Effector memory CD4-positive, alpha-beta T cell (primary cell): ENCODE results near the gene PHGDH.
A peak's percentile ranks its signal among the peaks of the same experiment; 100 is the strongest.

Experiments
- DNase-seq, 3 donors: peaks; one replicate each; pipeline ENCODE4 v3.0.0-alpha.2; 2020
- H3K27ac ChIP-seq: 2 replicates; pipeline ENCODE4 v1.7.0; 2013; ENCODE audit warnings: mild to moderate bottlenecking, low read length, moderate library complexity; ENCODE audit not compliant: insufficient read depth, poor library complexity, severe bottlenecking
- H3K27me3 ChIP-seq: replicated peaks from 2 replicates; pipeline ENCODE4 v1.7.0; 2013; ENCODE audit warnings: mild to moderate bottlenecking, low read length; ENCODE audit not compliant: insufficient read depth, control insufficient read depth, poor library complexity, severe bottlenecking
- H3K36me3 ChIP-seq: 2 replicates; pipeline ENCODE4 v1.7.0; 2013; ENCODE audit warnings: mild to moderate bottlenecking, low read length, moderate library complexity; ENCODE audit not compliant: control insufficient read depth, insufficient read depth
- H3K4me1 ChIP-seq: 2 replicates; pipeline ENCODE4 v1.7.0; 2013; ENCODE audit warnings: low read length, mild to moderate bottlenecking; ENCODE audit not compliant: control insufficient read depth, insufficient read depth, poor library complexity, severe bottlenecking
- H3K4me3 ChIP-seq: 2 replicates; pipeline ENCODE4 v1.7.0; 2013; ENCODE audit warnings: low read length, low read depth, mild to moderate bottlenecking; ENCODE audit not compliant: insufficient read depth, poor library complexity, severe bottlenecking
- H3K9me3 ChIP-seq: 2 replicates; pipeline ENCODE4 v1.7.0; 2013; ENCODE audit warnings: mild to moderate bottlenecking, low read length, moderate library complexity; ENCODE audit not compliant: control insufficient read depth
- total RNA-seq, 3 donors: gene quantifications; one replicate each; lab custom pipeline; 2026; lab: John Stamatoyannopoulos, UW

Gene PHGDH
- total RNA-seq = 0.09 to 2.9 (median 0.35) reads per million in 3 donors

- peak within 1 kb of the TSS; percentile 59 for H3K4me3 ChIP-seq
- H3K36me3 ChIP-seq = no peaks in the 10 kb centered on the region
- no peaks in the 10 kb centered on the region for H3K27me3 ChIP-seq
- no peak for DNase-seq
- no peak within 1 kb of the TSS for H3K27ac ChIP-seq
- no peaks in the 10 kb centered on the region for H3K4me1 ChIP-seq
- no peaks in the 10 kb centered on the region for H3K9me3 ChIP-seq
Measured at GRCh38 chr1:119711804-119712341, at the start of gene PHGDH. Gene PHGDH, plus strand, starts transcription at chr1:119711934. Its CDS starts 89 bp downstream, at chr1:119712023.

- Histone ChIP-seq H3K36me3 (no peaks in the 10 kb centered on the region), H3K27me3 (no peaks in the 10 kb centered on the region), H3K4me3 (no peak overlapping the region), H3K4me1 (no peaks in the 10 kb centered on the region), H3K9me3 (no peaks in the 10 kb centered on the region), H3K27ac (no peak overlapping the region)
- DNase-seq = no peak
Measured at GRCh38 chr1:119662034-119662437, 49.7 kb upstream of the PHGDH start.

- H3K9me3 ChIP-seq = no peaks in the 10 kb centered on the region
- no peak for DNase-seq
Measured at GRCh38 chr1:119664067-119664466, 47.7 kb upstream of the PHGDH start.

GRCh38 chr1:119667173-119667572, 44.6 kb upstream of the PHGDH start:
- no peaks in the 10 kb centered on the region for H3K36me3 ChIP-seq
- no peak overlapping the region for H3K4me3 ChIP-seq
- no peaks in the 10 kb centered on the region for H3K9me3 ChIP-seq
- no peaks in the 10 kb centered on the region for H3K4me1 ChIP-seq
- no peak overlapping the region for H3K27ac ChIP-seq
- no peak for DNase-seq
- no peaks in the 10 kb centered on the region for H3K27me3 ChIP-seq

More at GRCh38 chr1:119664067-119664466, 47.7 kb upstream of the PHGDH start:
- Histone ChIP-seq H3K27ac (no peak overlapping the region), H3K27me3 (no peaks in the 10 kb centered on the region), H3K4me1 (no peaks in the 10 kb centered on the region), H3K4me3 (no peak overlapping the region), H3K36me3 (no peaks in the 10 kb centered on the region)

GRCh38 chr1:119670898-119671297, 40.8 kb upstream of the PHGDH start:
- DNase-seq = no peak
- Histone ChIP-seq H3K4me1 (no peaks in the 10 kb centered on the region), H3K27me3 (peaks cover 2% of the 10 kb centered on the region)

GRCh38 chr1:119673171-119673940, 38.4 kb upstream of the PHGDH start:
- no peak for DNase-seq
- Histone ChIP-seq H3K9me3 (no peaks in the 10 kb centered on the region), H3K27me3 (peaks cover 2% of the 10 kb centered on the region), H3K27ac (no peak overlapping the region), H3K4me3 (no peak overlapping the region), H3K4me1 (no peaks in the 10 kb centered on the region), H3K36me3 (no peaks in the 10 kb centered on the region)

More at GRCh38 chr1:119670898-119671297, 40.8 kb upstream of the PHGDH start:
- Histone ChIP-seq H3K9me3 (no peaks in the 10 kb centered on the region), H3K36me3 (no peaks in the 10 kb centered on the region), H3K4me3 (no peak overlapping the region), H3K27ac (no peak overlapping the region)

GRCh38 chr1:119674111-119674526, 37.6 kb upstream of the PHGDH start:
- no peak for DNase-seq
- Histone ChIP-seq H3K27me3 (peaks cover 2% of the 10 kb centered on the region), H3K27ac (no peak overlapping the region), H3K36me3 (no peaks in the 10 kb centered on the region), H3K4me1 (no peaks in the 10 kb centered on the region), H3K4me3 (no peak overlapping the region), H3K9me3 (no peaks in the 10 kb centered on the region)

DNA sequence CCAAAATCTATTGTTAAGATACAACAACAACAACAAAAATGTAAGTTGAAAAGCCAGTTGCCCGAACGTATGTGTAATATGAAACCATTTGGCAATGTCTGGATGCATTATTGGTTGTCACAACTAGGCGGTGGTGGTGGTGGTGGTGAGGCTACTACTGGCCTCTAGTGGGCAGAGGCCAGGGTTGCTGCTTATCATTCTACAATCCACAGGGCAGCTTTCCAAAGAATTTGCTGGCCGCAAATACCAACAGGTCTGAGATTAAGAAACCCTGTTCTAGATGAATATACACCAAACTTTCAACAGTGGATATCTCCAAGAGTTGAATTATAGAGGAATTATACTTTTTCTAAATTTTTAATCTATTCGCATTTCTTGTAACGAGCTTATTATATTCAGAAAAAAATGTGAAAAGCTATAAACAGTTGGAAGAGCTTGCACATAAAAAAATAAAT, 36.9 kb upstream of the PHGDH start:
- no peak for DNase-seq
- Histone ChIP-seq H3K27me3 (peaks cover 2% of the 10 kb centered on the region), H3K27ac (no peak overlapping the region), H3K9me3 (no peaks in the 10 kb centered on the region), H3K4me1 (no peaks in the 10 kb centered on the region), H3K36me3 (no peaks in the 10 kb centered on the region), H3K4me3 (no peak overlapping the region)

DNA sequence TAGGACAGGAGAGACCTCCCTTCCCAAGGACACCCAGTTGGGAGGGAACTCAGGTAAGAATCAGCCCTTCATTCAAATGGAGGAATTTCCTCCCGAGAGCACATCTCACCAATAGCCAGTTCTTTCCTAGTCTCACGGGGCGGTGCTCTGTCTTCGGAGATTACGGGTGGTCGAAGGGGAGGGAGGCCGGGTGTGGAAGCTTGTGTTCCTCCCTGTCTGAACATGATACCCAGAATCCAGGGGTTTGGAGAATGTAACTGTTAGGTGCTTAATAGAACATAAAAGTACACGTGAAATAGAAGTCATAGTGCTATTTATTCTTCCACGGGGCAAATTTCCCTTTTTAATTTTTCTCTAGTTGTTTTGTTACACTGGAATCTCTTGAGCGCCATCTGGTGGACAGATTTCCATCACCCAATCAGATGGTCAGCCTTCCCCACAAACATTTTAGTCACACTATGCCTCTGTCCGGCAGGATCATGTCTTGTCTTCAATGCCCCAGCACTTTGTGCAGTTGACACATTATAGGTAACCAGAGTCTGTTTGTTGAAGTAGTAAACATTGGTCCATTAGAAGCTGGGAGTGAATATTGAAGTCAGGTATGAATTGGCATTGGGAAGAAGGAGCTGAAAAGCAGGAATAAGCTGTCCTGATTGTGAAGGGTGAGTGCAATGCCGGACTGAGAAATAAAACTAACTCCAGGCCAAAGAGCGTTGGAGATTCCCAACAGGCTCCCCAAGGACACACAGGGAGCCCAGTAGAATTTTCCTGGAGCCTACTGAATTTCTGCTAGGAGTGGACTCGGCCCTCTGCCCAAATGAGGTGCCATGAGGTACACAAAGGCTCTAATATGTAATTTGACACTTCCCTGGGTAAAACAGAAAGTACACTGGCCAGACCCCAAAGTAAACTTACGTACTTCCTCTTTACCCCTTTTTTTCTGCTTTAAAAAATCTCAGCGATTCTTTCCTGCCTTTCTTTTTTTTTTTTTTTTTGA, 36.1 kb upstream of the PHGDH start:
- Histone ChIP-seq H3K4me3 (peak overlapping the region; percentile 24), H3K4me1 (no peaks in the 10 kb centered on the region), H3K27ac (no peak overlapping the region), H3K36me3 (no peaks in the 10 kb centered on the region), H3K27me3 (peaks cover 2% of the 10 kb centered on the region), H3K9me3 (no peaks in the 10 kb centered on the region)
- DNase-seq = peak in 1 of 3 donors; percentile 27
